Occipital lobe (tissue), 2 donors: Measurements from ENCODE around the gene DPP6. TPM values are rescaled to one million over a fixed set of nuclear protein-coding genes. Genes with fewer than 3 reads are reported as not detected.
"Not testable (repeated sequence)": the region's sequence is repeated elsewhere in the genome, so short reads cannot be mapped to it uniquely, and the experiment has no call there.

Experiments
- DNase-seq: peaks from one replicate; lab custom pipeline; 2025; lab: John Stamatoyannopoulos, UW
- total RNA-seq: library from RNA; depleted of rRNA; stranded (reverse); fragments of >200 nt; gene quantifications from one replicate; pipeline ENCODE4 v1.2.3, GENCODE V29; 2014

DPP6 gene
- total RNA-seq, 1 donor from 2014 or later = 36.7 TPM

DNA sequence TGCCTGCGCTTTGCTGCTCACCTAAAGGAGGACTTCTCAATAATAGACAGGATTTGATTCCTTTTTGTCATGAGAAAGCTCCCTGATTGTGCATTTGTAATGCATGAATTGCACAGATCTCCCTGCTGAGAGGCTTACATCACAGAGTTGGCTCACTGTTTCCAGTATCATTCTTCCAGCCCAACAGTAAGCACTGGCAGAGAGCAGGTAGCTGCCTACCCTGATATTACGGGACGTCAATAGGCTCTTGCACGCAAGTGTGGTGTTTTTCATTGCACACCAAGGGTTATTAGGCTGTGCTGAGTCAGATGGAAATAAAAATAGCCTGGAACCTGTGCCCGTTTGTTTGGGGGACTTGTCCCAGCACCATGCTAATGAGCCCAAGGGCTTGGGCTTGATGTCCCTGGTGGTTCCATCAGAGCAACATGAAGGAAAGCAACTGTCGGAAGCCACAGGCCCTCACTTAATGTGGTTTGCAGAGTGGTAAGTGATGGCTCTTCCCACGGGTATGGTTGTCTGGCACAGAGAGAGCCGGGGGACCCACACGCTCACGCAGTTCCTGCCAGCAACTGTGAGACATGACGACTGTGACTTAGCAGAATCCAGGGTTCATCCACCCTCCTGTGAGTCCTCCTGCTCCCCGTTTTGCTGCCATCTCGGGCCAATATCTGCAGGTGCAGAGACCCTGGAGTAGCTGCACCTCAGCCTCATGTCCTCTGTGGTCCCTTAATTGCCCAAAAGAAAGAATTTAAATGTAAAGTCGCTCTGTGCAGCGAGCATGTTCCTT, 20.4 kb downstream of the DPP6 start:
- not testable (repeated sequence) for DNase-seq

DNA sequence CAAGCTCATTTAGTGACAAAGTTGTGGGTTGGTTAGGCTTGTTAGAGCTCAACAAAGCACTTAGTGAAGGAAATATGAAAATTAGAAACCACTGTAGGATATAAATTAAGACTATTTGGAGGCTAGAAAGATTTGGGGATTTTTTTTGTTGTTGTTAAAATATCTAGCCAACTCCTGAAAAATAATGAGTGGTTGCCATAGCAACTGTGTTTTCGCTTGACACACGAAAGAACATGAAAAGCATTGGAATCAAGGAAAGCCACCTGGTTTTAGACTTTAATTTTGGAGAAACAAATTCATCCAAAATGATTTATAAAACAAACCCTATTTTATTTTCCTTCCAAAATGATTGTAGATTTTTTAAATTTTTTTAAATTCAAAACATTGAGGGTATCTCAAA, 26.3 kb downstream of the DPP6 start:
- DNase-seq = not testable (repeated sequence)

DNA sequence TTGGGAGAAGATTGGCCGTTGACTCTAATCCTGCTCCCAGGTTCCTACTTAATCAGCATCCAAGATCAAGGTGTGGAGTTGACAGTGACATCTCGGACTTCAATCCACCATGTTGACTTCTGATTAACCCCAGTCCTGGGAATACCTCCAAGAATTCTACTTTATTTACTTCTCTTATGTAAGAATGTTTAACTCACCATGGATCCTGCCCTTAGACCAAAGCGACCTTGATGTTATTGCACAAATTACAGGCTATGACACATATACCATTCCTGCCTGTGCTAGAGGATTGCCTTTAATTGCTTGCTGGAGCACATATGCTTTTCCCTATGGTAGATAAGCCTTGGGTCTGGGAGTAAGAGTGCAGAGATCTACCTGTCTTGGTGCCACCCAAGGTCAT, 28.1 kb downstream of the DPP6 start:
- not testable (repeated sequence) for DNase-seq

DNA sequence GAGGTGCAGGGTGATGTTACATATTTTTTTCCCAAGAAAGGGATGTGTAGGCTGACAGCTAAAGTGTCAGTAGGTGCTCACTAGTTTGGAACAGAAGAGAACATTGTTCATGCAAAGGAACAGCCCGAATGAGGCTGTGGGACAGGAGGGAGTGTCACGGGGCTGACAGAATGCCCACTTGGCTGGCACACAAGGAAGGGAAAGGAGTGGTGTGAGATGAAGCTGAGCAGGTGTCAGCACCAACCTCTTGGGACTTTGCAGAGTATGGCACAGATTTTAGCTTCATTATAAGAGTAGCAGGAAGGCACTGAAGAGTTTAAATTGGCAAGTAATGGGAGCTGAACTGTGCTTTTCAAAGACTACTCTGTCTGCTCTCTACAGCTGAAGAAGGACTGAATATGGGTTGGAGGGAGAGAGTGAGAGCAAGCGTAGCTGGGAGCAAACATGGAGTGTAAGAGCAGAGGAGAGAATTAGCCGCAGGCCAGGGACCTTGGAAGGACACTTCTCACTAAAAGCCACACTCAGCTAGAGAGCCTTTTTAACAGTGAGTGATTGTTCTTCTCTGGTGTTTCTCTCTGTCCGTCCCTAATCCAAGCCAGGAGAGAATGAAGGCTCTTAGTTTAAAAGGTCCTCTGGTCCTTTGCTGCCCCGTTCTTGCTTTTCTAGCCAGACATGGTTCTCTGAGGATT, 35.0 kb downstream of the DPP6 start:
- not testable (repeated sequence) for DNase-seq

DNA sequence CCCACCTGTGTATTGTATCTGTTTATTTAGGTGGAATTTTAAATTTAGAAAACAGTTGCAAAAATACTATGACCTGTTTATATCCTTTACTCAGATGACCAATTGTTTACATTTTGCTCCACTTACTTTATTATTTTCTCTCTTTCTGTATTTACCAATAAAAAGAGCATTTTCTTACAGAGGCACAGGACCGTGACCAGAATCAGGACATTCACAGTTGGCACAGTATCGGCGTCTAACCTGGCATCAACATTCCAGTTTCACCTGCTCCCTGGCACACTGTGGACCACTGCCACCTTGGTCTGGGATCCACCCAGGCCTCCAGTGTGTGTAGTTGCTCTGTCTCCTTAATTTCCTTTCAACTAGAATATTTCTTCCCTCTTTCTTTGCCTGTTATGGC, 39.9 kb downstream of the DPP6 start:
- DNase-seq = not testable (repeated sequence)

- not testable (repeated sequence) for DNase-seq
Observed at GRCh38 chr7:154095201-154095600, 43.0 kb downstream of the DPP6 start.

GRCh38 chr7:154105063-154105462, 52.9 kb downstream of the DPP6 start:
- not testable (repeated sequence) for DNase-seq

- DNase-seq = not testable (repeated sequence)
Observed at GRCh38 chr7:154109615-154110014, 57.4 kb downstream of the DPP6 start.

DNA sequence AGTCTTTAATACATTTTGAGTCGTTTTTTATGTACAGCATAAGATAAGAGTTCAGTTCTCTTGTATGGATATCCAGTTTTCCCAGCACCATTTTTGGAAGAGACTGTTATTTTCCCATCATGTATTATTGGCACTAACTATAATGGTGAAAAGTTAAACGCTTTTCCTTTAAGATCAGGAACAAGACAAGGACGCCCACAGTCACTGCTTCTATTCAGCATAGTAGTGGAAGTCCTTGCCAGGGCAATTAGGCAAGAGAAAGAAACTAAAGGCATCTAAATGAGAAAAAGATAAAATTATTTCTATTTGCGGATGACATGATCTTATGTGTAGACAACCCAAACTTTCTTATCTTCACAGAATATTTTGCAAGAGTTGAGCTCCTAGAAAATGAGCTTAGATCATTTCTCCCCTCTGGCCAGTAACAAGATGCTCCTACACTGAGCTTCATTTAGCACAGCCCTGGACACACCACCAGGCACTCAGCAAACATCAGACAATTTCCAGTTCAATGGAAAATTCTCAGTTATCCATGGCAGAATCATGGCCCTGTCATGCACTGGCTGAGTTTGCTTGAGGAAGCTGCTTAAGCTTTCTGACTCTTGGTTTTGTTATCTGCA, 61.6 kb downstream of the DPP6 start:
- not testable (repeated sequence) for DNase-seq

GRCh38 chr7:154117411-154118390, 65.5 kb downstream of the DPP6 start:
- not testable (repeated sequence) for DNase-seq

DNA sequence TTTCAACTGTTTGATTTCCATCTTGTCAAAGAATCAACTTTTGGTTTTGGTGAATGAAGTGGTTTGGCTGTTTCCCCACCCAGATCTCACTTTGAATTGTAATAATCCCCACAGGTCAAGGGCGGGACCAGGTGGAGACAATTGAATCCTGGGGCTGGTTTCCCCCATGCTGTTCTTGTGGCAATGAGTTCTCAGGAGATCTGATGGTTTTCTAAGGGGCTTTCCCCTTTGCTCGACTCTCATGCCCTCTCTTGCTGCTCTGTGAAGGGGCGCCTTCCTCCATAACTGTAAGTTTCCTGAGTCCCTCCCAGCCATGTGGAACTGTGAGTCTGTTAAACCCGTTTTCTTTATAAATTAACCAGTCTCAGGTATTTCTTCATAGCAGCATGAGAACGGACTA, 68.6 kb downstream of the DPP6 start:
- not testable (repeated sequence) for DNase-seq

GRCh38 chr7:154122720-154123119, 70.5 kb downstream of the DPP6 start:
- not testable (repeated sequence) for DNase-seq

DNA sequence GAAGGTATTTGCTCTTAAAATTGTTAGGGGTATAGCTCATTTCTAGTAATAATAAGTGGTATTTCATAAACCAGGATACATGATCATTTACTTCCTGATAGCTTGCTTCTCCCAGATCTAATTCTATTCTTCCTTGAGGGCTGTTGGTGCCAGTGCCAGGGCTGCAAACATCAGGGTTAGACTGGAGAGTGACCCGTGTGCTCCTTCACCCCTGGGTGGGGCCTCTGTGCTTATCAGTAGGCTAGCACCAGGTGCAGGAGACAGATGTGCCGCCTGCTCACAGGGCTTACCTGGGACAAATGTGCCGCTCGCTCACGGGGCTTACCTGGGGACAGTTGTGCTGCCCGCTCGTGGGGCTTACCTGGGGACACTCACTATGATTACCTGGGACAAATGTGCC, 71.2 kb downstream of the DPP6 start:
- not testable (repeated sequence) for DNase-seq

DNA sequence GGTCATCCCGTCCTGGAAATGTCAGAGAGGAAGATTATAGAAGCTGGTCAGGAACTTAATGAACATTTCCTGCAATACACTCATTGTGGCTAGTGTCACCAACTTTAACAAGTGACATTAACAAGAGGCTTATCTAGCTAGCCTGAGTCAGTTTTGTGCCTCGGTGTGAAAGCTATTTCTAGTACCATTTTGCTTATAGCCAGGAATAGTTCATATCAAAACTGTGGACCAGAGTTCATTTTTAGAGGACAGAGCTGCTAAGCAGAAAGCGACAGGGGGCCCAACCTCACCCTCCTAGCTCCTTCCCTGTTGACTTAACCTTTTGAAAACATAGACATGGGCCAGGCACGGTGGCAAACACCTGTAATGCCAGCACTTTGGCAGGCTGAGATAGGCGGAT, 76.9 kb downstream of the DPP6 start:
- not testable (repeated sequence) for DNase-seq

DNA sequence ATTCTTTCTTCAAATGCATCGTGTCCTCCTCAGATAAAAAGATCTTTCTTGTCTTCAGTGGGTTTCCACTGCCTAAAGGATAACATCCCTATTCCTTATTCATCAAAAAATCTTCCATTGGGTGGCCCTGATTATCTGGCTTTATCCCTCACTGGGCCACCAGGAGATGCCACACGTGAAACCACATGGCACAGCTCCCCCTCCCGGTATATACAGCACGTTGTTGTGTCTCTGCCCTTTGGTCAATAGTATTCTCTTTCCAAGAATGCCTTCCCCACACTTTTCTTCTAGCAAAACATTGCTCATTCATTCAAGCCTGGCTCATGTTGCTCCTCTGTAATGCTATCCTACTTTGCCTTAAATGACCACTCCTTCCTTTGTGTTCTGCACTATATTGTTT, 80.4 kb downstream of the DPP6 start:
- DNase-seq = not testable (repeated sequence)

- not testable (repeated sequence) for DNase-seq
Observed at GRCh38 chr7:154133703-154134277, 81.6 kb downstream of the DPP6 start.

GRCh38 chr7:154134698-154135097, 82.5 kb downstream of the DPP6 start:
- not testable (repeated sequence) for DNase-seq

DNA sequence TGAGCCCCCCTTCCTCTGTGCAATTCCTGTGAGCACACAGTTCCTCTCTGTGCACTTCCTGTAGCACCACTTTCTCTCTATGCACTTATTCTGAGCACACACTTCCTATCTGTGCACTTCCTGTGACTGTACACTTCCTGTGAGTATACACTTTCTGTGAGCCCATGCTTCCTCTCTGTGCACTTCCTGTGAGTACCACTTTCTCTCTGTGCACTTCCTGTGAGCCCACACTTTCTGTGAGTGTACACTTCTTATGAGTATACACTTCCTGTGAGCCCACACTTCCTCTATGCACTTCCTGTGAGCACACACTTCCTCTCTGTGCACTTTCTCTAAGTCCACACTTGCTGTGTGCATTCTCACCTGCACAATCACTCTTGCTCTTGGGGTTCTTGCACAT, 83.4 kb downstream of the DPP6 start:
- DNase-seq = not testable (repeated sequence)

DNA sequence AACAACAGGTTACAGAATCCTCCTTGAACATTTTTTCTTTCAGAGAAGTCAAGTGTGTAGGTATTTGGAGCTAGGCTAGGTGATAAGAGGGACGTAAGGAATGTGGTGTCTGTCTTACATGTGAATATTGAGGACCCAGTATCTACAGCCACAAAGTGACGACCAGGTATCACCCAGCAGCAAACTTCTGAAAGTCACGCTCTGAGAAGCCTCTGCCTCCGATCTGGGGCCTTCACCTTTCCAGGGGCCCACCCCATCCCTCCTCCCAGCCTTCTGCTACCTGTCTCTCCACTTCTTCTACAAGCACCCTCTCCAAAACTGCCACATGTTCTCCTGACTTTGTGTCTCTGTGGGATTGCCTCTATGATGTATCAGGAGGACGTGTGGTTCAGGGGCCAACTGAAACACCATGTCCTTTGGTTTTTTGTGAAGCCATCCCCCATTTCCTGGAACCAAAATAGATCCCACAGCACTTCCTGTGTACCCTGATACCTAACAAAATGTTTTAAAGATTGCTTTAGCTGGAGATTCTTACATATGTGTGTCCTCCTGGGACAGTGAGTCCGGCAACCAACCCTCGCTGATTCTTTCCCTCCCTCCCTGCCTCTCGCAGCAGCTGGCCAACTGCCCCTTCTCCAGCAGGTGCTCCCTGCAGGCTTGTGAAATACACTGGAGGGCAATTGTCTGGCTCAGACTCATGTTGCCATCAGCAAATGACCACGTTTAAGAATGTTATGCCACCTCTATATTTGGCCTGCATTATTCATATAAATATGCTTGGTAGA, 93.9 kb downstream of the DPP6 start:
- not testable (repeated sequence) for DNase-seq

DNA sequence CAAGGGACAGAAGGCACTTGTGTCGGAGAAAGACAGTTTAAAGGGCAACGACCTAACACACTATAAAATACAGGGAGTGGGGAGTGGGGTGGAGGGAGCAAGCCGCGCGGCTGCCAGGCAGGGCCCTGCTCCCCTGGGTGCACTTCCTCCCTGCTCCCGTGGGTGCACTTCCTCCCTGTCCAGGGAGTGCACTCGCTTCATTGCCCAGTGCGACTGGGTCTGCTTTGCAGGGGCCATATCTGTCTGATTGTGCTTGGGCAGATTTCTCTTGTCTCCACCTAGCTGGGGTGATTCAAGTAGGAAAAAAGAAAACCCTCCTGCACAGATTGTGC, 94.5 kb downstream of the DPP6 start:
- not testable (repeated sequence) for DNase-seq
